ENCODE results near the gene AGAP5. TPM values are rescaled to one million over a fixed set of nuclear protein-coding genes. Genes with fewer than 3 reads are reported as not detected.

AGAP5 gene
- total RNA-seq, 1 experiment from 2014 or later = 4.4 TPM

GRCh38 chr10:73635781-73636180 lies 62.1 kb downstream of the AGAP5 start:
- Histone ChIP-seq H3K4me3 (ENCODE audit: insufficient read depth, low read depth, low read length) (no peak overlapping the region), H3K36me3 (replicated peaks; ENCODE audit: control insufficient read depth, insufficient read depth, low read length) (no peaks in the 10 kb centered on the region), H3K27me3 (ENCODE audit: control insufficient read depth, insufficient read depth, low read length) (no peaks in the 10 kb centered on the region)
- peak; percentile 13 for DNase-seq

- Histone ChIP-seq H3K36me3 (replicated peaks; ENCODE audit: control insufficient read depth, insufficient read depth, low read length) (no peaks in the 10 kb centered on the region), H3K4me3 (ENCODE audit: insufficient read depth, low read depth, low read length) (no peak overlapping the region), H3K27me3 (ENCODE audit: control insufficient read depth, insufficient read depth, low read length) (no peaks in the 10 kb centered on the region)
- peak; percentile 29 for DNase-seq
Observed at GRCh38 chr10:73634421-73634820, 63.5 kb downstream of the AGAP5 start.

GRCh38 chr10:73629165-73629564 lies 68.7 kb downstream of the AGAP5 start:
- no peaks in the 10 kb centered on the region for H3K27me3 ChIP-seq (ENCODE audit: control insufficient read depth, insufficient read depth, low read length)
- no peak overlapping the region for H3K4me3 ChIP-seq (ENCODE audit: insufficient read depth, low read depth, low read length)
- no peaks in the 10 kb centered on the region for H3K36me3 ChIP-seq (replicated peaks; ENCODE audit: control insufficient read depth, insufficient read depth, low read length)
- DNase-seq = no peak

GRCh38 chr10:73628405-73628804 lies 69.5 kb downstream of the AGAP5 start:
- DNase-seq = no peak
- Histone ChIP-seq H3K27me3 (ENCODE audit: control insufficient read depth, insufficient read depth, low read length) (no peaks in the 10 kb centered on the region), H3K36me3 (replicated peaks; ENCODE audit: control insufficient read depth, insufficient read depth, low read length) (no peaks in the 10 kb centered on the region), H3K4me3 (ENCODE audit: insufficient read depth, low read depth, low read length) (no peak overlapping the region)

GRCh38 chr10:73627300-73627699 lies 70.6 kb downstream of the AGAP5 start:
- no peak for DNase-seq
- H3K4me3 ChIP-seq (ENCODE audit: insufficient read depth, low read depth, low read length) = no peak overlapping the region
- no peaks in the 10 kb centered on the region for H3K36me3 ChIP-seq (replicated peaks; ENCODE audit: control insufficient read depth, insufficient read depth, low read length)
- no peaks in the 10 kb centered on the region for H3K27me3 ChIP-seq (ENCODE audit: control insufficient read depth, insufficient read depth, low read length)

GRCh38 chr10:73625884-73626752 lies 71.8 kb downstream of the AGAP5 start:
- Histone ChIP-seq H3K4me3 (ENCODE audit: insufficient read depth, low read depth, low read length) (peak overlapping the region; percentile 47), H3K36me3 (replicated peaks; ENCODE audit: control insufficient read depth, insufficient read depth, low read length) (no peaks in the 10 kb centered on the region), H3K27me3 (ENCODE audit: control insufficient read depth, insufficient read depth, low read length) (no peaks in the 10 kb centered on the region)
- DNase-seq = peak; percentile 96

GRCh38 chr10:73625004-73625883 lies 72.7 kb downstream of the AGAP5 start:
- DNase-seq = peak; percentile 88
- peak overlapping the region; percentile 47 for H3K4me3 ChIP-seq (ENCODE audit: insufficient read depth, low read depth, low read length)

More at GRCh38 chr10:73625004-73625883, 72.7 kb downstream of the AGAP5 start:
- Histone ChIP-seq H3K27me3 (ENCODE audit: control insufficient read depth, insufficient read depth, low read length) (no peaks in the 10 kb centered on the region), H3K36me3 (replicated peaks; ENCODE audit: control insufficient read depth, insufficient read depth, low read length) (no peaks in the 10 kb centered on the region)

Other genes with a start within 250 kb of the AGAP5 start
- gene PPP3CB, start 202.1 kb downstream of the AGAP5 start, total RNA-seq (2014; rRNA removed; shearing (Covaris generic)) = 11.7 and 13.3 TPM in 2 replicates
- 25.0 and 28.4 TPM in 2 replicates for gene USP54, start 106.8 kb downstream of the AGAP5 start, total RNA-seq (2014; rRNA removed; shearing (Covaris generic))
- gene MYOZ1, start 56.6 kb downstream of the AGAP5 start, total RNA-seq (2014; rRNA removed; shearing (Covaris generic)) = 2.0 and 2.8 TPM in 2 replicates
- gene SYNPO2L, start 42.1 kb downstream of the AGAP5 start, total RNA-seq (2014; rRNA removed; shearing (Covaris generic)) = 0.11 TPM in 1 of 2 replicates, not detected in the other
- gene SEC24C, start 46.3 kb upstream of the AGAP5 start, total RNA-seq (2014; rRNA removed; shearing (Covaris generic)) = 76.2 and 84.2 TPM in 2 replicates
- gene CHCHD1, start 83.9 kb upstream of the AGAP5 start, total RNA-seq (2014; rRNA removed; shearing (Covaris generic)) = 82.7 and 91.4 TPM in 2 replicates
- 21.8 and 59.8 TPM in 2 replicates for gene ZSWIM8, start 87.5 kb upstream of the AGAP5 start, total RNA-seq (2014; rRNA removed; shearing (Covaris generic))
- gene NDST2, start 113.5 kb upstream of the AGAP5 start, total RNA-seq (2014; rRNA removed; shearing (Covaris generic)) = 26.0 and 31.6 TPM in 2 replicates
- gene CAMK2G, start 176.4 kb upstream of the AGAP5 start, total RNA-seq (2014; rRNA removed; shearing (Covaris generic)) = 26.6 and 35.9 TPM in 2 replicates
- gene PLAU, start 213.0 kb upstream of the AGAP5 start, total RNA-seq (2014; rRNA removed; shearing (Covaris generic)) = 25.4 and 29.5 TPM in 2 replicates

All from H7 (cell line).